ENCODE data around the gene TNFRSF21. TPM values are rescaled to one million over a fixed set of nuclear protein-coding genes. Genes with fewer than 3 reads are reported as not detected.
A peak's percentile ranks its signal among the peaks of the same experiment; 100 is the strongest.

TNFRSF21 gene
- total and polyA plus RNA-seq, 2 donors (not counting 1 experiment from before 2014, with no cell fraction given): 0.43 to 1.2 TPM

DNA sequence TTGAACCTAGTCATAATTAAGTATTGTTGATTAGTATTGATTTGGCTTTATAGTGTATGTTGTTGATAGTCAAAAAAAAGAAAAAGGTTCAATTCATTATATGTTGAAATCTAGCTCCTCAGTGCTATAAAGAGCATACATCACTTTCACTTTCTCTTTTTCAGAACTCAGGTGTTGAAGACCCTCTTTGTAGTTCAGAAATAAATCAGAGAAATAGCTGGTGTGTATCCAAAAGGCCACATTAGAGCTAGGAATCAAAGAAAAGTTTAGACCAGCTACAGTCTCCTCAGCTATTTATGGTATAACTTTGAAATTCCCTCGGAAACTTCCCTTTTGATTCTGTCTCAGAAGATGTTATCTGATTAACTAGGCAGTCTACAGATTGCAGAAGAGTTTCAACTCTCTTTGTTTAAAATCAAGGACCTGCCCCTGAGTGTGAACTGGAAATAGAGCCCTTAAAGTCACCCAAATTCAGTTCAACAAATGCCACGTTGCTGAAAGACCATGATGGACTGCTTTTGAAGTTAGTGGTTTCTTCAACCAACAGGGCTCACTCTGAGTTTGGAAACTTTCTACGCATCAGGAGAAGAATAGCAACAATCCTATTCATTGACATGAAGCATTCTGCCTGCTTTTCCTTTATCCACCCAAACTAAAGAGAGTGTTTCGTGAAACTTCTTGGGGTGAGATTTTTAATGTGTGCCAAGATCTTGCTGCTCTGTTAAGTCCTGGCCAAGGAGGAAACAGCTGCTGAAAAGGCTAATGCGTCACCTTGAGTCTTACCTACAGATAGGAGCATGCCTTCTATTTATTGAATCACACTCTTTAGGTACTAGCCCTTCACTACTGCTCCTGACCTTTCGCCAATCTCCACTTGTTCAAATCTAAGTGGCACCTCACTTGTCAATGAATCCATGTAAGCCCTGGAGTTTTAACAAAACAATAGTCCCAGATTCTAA lies 111.7 kb downstream of the TNFRSF21 start:
- H3K27me3 ChIP-seq (replicated peaks in 1 of 4; ENCODE audit: control extremely low read depth in 1 of 4, control insufficient read depth in 3 of 4, insufficient read depth in 4 of 4, low read length in 3 of 4): no peaks in the 10 kb centered on the region
- CTCF ChIA-PET: no interaction called here
- no peak overlapping the region for H3K27ac Mint-ChIP-seq
- H3K4me2 ChIP-seq (replicated peaks; ENCODE audit: low read depth, low read length, poor library complexity, severe bottlenecking): peak overlapping the region; percentile 54
- no peaks in the 10 kb centered on the region for H3K9me3 Mint-ChIP-seq (ENCODE audit: insufficient read depth)
- no peaks in the 10 kb centered on the region for H3K27me3 Mint-ChIP-seq
- H3K4me3 Mint-ChIP-seq: peak overlapping the region; percentile 33
- TF ChIP-seq, protein P1, sequence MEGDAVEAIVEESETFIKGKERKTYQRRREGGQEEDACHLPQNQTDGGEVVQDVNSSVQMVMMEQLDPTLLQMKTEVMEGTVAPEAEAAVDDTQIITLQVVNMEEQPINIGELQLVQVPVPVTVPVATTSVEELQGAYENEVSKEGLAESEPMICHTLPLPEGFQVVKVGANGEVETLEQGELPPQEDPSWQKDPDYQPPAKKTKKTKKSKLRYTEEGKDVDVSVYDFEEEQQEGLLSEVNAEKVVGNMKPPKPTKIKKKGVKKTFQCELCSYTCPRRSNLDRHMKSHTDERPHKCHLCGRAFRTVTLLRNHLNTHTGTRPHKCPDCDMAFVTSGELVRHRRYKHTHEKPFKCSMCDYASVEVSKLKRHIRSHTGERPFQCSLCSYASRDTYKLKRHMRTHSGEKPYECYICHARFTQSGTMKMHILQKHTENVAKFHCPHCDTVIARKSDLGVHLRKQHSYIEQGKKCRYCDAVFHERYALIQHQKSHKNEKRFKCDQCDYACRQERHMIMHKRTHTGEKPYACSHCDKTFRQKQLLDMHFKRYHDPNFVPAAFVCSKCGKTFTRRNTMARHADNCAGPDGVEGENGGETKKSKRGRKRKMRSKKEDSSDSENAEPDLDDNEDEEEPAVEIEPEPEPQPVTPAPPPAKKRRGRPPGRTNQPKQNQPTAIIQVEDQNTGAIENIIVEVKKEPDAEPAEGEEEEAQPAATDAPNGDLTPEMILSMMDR (IDR thresholded peaks at IDR 0.05): no peak
- no peak for TF ChIP-seq EZH2 (IDR thresholded peaks at IDR 0.05; ENCODE audit: borderline replicate concordance, insufficient read depth, low read depth, low read length, poor library complexity, severe bottlenecking)
- H3K27ac ChIP-seq (ENCODE audit: low read length in 2 of 2): no peak overlapping the region
- H3K4me1 Mint-ChIP-seq: peaks cover 4% of the 10 kb centered on the region
- intact Hi-C loops (cut with micrococcal nuclease): no loop called here
- DNase-seq (no peak), ATAC-seq (ENCODE audit: low read depth) (no peak)
- H4K20me1 ChIP-seq (ENCODE audit: control insufficient read depth, insufficient read depth, low read length, poor library complexity, severe bottlenecking): no peaks in the 10 kb centered on the region
- H3K36me3 ChIP-seq (replicated peaks in 1 of 2; ENCODE audit: control extremely low read depth in 1 of 2, control insufficient read depth in 1 of 2, extremely low read depth in 1 of 2, insufficient read depth in 2 of 2, low read length in 1 of 2): no peaks in the 10 kb centered on the region
- peak overlapping the region; percentile 32 for H3K9ac ChIP-seq (ENCODE audit: low read length)
- POLR2A ChIA-PET: no interaction called here
- H2AFZ ChIP-seq (ENCODE audit: insufficient read depth, low read depth, low read length, poor library complexity, severe bottlenecking): peak overlapping the region; percentile 64
- peaks cover 0 to 1% of the 10 kb centered on the region in 2 donors for H3K4me1 ChIP-seq (ENCODE audit: control insufficient read depth in 2 of 2, insufficient read depth in 2 of 2, low read length in 2 of 2)
- no peaks in the 10 kb centered on the region for H3K79me2 ChIP-seq (ENCODE audit: control insufficient read depth, insufficient read depth, low read length)
- H3K4me3 ChIP-seq (ENCODE audit: control extremely low read depth in 1 of 5, extremely low read depth in 1 of 5, insufficient read depth in 1 of 5, low read depth in 2 of 5, low read length in 4 of 5): peak overlapping the region in 2 of 5 experiments; percentile 5 to 33
- H3K9me3 ChIP-seq (ENCODE audit: control extremely low read depth in 1 of 3, control insufficient read depth in 2 of 3, insufficient read depth in 1 of 3, low read length in 2 of 3): no peaks in the 10 kb centered on the region
- WGBS (ENCODE audit: insufficient coverage): 100% methylated on average over 1 of the region's 6 CpGs

DNA sequence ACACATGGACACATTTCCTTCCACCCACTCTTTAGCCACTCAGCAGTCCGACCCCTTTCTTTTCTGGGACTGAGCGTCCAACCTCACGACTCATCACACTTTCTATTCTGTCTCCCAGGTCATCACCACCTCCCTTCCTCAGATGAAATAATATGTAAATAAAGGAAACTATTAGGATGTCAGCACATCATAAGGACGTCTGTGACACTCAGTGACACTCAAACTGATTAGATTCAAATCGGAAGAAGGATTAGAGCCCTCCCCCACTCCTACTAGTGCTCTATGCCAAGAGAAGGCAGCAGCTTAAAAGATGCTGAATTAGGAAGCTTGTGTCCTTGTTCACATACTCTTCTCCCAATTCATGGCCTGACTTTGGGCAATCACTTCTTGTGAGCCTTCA lies 113.6 kb downstream of the TNFRSF21 start:
- Histone ChIP-seq H3K4me1 (ENCODE audit: control insufficient read depth in 2 of 2, insufficient read depth in 2 of 2, low read length in 2 of 2) (no peaks in the 10 kb centered on the region), H3K9me3 (ENCODE audit: control extremely low read depth in 1 of 3, control insufficient read depth in 2 of 3, insufficient read depth in 1 of 3, low read length in 2 of 3) (no peaks in the 10 kb centered on the region), H3K79me2 (ENCODE audit: control insufficient read depth, insufficient read depth, low read length) (no peaks in the 10 kb centered on the region), H4K20me1 (ENCODE audit: control insufficient read depth, insufficient read depth, low read length, poor library complexity, severe bottlenecking) (no peaks in the 10 kb centered on the region), H3K36me3 (replicated peaks in 1 of 2; ENCODE audit: control extremely low read depth in 1 of 2, control insufficient read depth in 1 of 2, extremely low read depth in 1 of 2, insufficient read depth in 2 of 2, low read length in 1 of 2) (no peaks in the 10 kb centered on the region), H2AFZ (ENCODE audit: insufficient read depth, low read depth, low read length, poor library complexity, severe bottlenecking) (no peak overlapping the region), H3K27me3 (replicated peaks in 1 of 4; ENCODE audit: control extremely low read depth in 1 of 4, control insufficient read depth in 3 of 4, insufficient read depth in 4 of 4, low read length in 3 of 4) (no peaks in the 10 kb centered on the region), H3K4me2 (replicated peaks; ENCODE audit: low read depth, low read length, poor library complexity, severe bottlenecking) (no peak overlapping the region), H3K4me3 (ENCODE audit: control extremely low read depth in 1 of 5, extremely low read depth in 1 of 5, insufficient read depth in 1 of 5, low read depth in 2 of 5, low read length in 4 of 5) (no peak overlapping the region), H3K27ac (ENCODE audit: low read length in 2 of 2) (no peak overlapping the region), H3K9ac (ENCODE audit: low read length) (no peak overlapping the region)
- peaks cover 3% of the 10 kb centered on the region for H3K4me1 Mint-ChIP-seq
- TF ChIP-seq, protein P1 (IDR thresholded peaks at IDR 0.05): no peak
- no peak for TF ChIP-seq EZH2 (IDR thresholded peaks at IDR 0.05; ENCODE audit: borderline replicate concordance, insufficient read depth, low read depth, low read length, poor library complexity, severe bottlenecking)
- no peaks in the 10 kb centered on the region for H3K9me3 Mint-ChIP-seq (ENCODE audit: insufficient read depth)
- H3K27ac Mint-ChIP-seq: no peak overlapping the region
- ChIA-PET CTCF (no interaction called here), POLR2A (no interaction called here)
- no peak overlapping the region for H3K4me3 Mint-ChIP-seq
- ATAC-seq (ENCODE audit: low read depth) (no peak), DNase-seq (no peak)
- WGBS (ENCODE audit: insufficient coverage): no CpG with 5 or more reads among the region's 5 CpGs
- intact Hi-C loops (cut with micrococcal nuclease): no loop called here
- H3K27me3 Mint-ChIP-seq: no peaks in the 10 kb centered on the region
